Mesothelial cell of epicardium (in vitro differentiated cells): ENCODE results near the gene DUSP1. TPM values are rescaled to one million over a fixed set of nuclear protein-coding genes. Genes with fewer than 3 reads are reported as not detected.

Experiments
- DNase-seq, 2 experiments: peaks; one replicate each; pipeline ENCODE4 v3.0.0; 2021; ENCODE audit warnings: low spot score in 2 of 2; ENCODE audit not compliant: unreplicated experiment in 2 of 2
- H3K27ac Mint-ChIP-seq: 2 replicates; pipeline ENCODE4 v1.8.0; 2021; ENCODE audit warnings: mixed read lengths
- H3K27me3 Mint-ChIP-seq: 2 replicates; pipeline ENCODE4 v1.8.0; 2021; ENCODE audit warnings: low read depth, mixed read lengths
- H3K36me3 Mint-ChIP-seq: 2 replicates; pipeline ENCODE4 v1.8.0; 2021; ENCODE audit warnings: mixed read lengths
- H3K4me1 Mint-ChIP-seq: 2 replicates; pipeline ENCODE4 v1.8.0; 2021; ENCODE audit warnings: mixed read lengths
- H3K4me3 Mint-ChIP-seq: 2 replicates; pipeline ENCODE4 v1.8.0; 2021; ENCODE audit warnings: mild to moderate bottlenecking, moderate library complexity, mixed read lengths
- H3K9me3 Mint-ChIP-seq: 2 replicates; pipeline ENCODE4 v1.8.0; 2021; ENCODE audit warnings: mixed read lengths
- total RNA-seq: library from RNA; stranded (reverse); gene quantifications from 3 replicates; pipeline ENCODE4 v1.2.1, GENCODE V29; 2021
- TF ChIP-seq, protein P1 (sequence below): fragments of 200-600 bp; sonication (generic); IDR thresholded peaks from one replicate; pipeline ENCODE4 v1.5.0; 2021; ENCODE audit warnings: antibody characterized with exemption; ENCODE audit not compliant: unreplicated experiment

Gene DUSP1
- total RNA-seq, 1 donor from 2014 or later = 116 TPM

DNA sequence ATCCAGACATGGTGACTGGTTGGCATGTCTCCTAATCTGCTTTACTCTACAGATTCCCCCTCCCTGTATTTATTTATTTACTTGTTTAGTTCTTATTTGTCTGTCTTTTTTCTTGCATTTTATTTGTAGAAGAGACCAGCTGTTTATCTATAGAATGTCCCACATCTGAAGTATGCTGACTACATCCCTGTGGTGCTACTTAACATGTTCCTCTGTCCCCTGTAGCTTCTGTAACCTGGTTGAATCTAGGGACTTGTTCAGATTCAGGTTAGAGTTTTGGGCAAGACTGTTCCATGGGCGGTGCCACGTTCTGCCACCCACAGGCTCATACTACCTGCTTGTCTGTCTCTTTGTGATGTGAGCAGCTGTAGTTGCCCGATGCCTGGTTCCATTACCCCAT lies 23.5 kb downstream of the DUSP1 start:
- H3K27ac Mint-ChIP-seq = no peak overlapping the region
- peaks cover 6% of the 10 kb centered on the region for H3K4me1 Mint-ChIP-seq
- H3K27me3 Mint-ChIP-seq = no peaks in the 10 kb centered on the region
- H3K4me3 Mint-ChIP-seq = no peak overlapping the region
- H3K9me3 Mint-ChIP-seq = peaks cover 8% of the 10 kb centered on the region
- TF ChIP-seq, protein P1, sequence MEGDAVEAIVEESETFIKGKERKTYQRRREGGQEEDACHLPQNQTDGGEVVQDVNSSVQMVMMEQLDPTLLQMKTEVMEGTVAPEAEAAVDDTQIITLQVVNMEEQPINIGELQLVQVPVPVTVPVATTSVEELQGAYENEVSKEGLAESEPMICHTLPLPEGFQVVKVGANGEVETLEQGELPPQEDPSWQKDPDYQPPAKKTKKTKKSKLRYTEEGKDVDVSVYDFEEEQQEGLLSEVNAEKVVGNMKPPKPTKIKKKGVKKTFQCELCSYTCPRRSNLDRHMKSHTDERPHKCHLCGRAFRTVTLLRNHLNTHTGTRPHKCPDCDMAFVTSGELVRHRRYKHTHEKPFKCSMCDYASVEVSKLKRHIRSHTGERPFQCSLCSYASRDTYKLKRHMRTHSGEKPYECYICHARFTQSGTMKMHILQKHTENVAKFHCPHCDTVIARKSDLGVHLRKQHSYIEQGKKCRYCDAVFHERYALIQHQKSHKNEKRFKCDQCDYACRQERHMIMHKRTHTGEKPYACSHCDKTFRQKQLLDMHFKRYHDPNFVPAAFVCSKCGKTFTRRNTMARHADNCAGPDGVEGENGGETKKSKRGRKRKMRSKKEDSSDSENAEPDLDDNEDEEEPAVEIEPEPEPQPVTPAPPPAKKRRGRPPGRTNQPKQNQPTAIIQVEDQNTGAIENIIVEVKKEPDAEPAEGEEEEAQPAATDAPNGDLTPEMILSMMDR = no peak
- no peak for DNase-seq
- peaks cover 4% of the 10 kb centered on the region for H3K36me3 Mint-ChIP-seq

DNA sequence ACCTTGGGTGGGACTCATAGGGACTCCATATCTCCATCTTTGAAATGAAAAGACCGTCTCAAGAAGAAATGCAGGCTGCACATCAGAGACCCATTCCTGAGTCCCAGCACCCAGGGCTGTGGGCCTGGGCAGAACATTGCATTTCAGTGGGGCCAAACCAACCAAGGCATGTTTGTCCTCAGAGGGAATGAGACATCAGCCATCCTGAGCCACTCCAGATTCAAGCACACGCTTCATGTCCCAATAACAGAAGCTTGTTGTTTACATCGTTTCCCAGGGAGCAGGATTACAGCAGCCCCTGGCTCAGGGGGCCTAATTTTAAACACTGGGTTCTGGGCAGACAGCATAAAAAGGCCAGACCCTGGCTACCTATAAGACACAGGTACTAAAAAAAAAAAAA lies 24.3 kb downstream of the DUSP1 start:
- no peak overlapping the region for H3K27ac Mint-ChIP-seq

DNA sequence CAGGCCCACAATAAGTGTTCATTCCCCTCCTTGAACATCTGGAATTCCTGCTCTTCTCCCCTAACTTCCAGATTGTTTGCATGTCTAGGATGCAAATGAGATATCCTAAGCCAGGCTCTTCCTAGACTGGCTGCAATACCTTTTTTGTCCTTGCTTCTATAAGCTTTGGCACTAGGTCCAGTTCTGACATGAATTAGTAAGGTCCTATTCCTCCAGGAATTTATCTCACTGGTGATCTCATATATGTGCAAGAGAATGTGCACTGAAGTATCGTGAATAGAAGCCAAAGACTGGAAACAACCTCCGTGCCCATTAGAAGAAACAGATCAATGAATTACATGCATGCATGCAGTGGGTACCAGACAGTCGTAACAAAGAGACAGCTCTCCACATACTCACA lies 25.2 kb downstream of the DUSP1 start:
- Mint-ChIP-seq H3K36me3 (peaks cover 4% of the 10 kb centered on the region), H3K4me3 (no peak overlapping the region), H3K27me3 (no peaks in the 10 kb centered on the region), H3K4me1 (peaks cover 6% of the 10 kb centered on the region), H3K9me3 (peaks cover 8% of the 10 kb centered on the region), H3K27ac (no peak overlapping the region)
- TF ChIP-seq, protein P1 = no peak
- no peak for DNase-seq

More for the DNA sequence above, 24.3 kb downstream of the DUSP1 start:
- TF ChIP-seq, protein P1 = no peak
- peaks cover 6% of the 10 kb centered on the region for H3K4me1 Mint-ChIP-seq
- H3K4me3 Mint-ChIP-seq = no peak overlapping the region
- H3K9me3 Mint-ChIP-seq = peaks cover 8% of the 10 kb centered on the region
- H3K36me3 Mint-ChIP-seq = peaks cover 4% of the 10 kb centered on the region
- no peak for DNase-seq
- no peaks in the 10 kb centered on the region for H3K27me3 Mint-ChIP-seq

DNA sequence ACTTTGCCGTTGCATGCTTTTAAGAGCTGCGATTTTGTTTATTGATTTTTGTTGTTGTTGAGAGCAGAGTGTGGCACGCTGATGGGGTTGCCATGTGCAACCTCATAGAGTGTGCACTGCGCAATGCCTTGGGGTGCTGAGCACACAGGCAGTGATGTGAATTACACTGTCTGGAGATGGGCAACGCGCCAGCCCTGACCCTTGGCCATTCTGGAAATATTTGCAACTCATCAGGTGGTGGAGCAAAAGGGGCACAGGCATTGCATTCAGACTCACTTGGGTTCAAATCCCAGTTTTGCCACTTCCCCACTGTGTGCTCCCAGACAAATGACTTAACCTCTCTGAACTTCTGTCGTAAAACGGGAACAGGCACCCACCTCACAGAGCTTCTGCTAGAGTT lies 25.6 kb downstream of the DUSP1 start:
- TF ChIP-seq, protein P1 = no peak
- Mint-ChIP-seq H3K36me3 (peaks cover 4% of the 10 kb centered on the region), H3K4me1 (peaks cover 4% of the 10 kb centered on the region), H3K27ac (no peak overlapping the region), H3K9me3 (peaks cover 8% of the 10 kb centered on the region), H3K4me3 (no peak overlapping the region), H3K27me3 (no peaks in the 10 kb centered on the region)
- no peak for DNase-seq

DNA sequence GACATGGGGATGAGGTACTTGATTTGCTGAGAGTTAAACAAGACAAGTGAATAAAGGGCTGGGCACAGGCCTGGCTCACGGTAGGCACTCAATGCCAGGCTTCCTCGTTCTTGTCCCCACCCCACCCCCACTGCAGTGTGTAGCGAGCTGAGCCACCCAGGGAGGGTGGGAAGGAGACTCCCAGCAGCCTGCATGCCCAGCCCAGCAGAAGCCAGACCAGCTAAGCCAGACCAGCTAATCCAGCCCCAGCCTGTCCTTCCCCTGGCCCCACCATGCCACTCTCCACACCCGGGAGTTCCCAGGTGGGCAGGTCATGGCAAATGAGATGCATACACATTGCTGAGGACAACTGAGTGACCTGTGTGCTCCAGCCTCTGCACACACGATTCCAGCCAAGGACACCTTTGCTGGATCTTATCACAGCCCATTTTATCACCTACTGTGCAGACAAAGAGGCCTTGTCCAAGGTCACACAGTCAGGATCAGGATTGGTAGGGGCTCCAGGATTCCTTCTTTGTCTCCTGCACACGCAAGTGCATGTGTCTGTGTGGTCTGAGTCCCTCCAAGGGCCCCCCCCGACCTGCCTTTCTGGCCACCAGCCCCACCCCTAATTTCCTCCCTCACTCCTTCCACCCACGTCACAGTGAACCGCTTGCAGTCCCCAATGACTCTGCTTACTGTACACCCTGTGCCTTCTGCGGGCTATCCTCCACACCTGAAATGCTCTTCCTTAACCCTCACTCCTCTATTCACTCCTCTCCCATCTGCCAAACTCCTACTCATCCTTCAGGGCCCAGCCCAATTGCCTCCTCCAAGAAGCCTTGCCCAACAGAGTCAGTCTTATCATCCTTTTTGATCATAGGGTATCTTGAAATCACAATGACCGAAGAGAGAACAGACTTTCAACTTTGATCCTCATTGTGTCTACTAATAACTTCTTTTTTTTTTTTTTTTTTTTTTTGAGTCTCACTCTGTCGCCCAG lies 26.6 kb downstream of the DUSP1 start:
- no peak overlapping the region for H3K4me3 Mint-ChIP-seq
- no peaks in the 10 kb centered on the region for H3K4me1 Mint-ChIP-seq
- H3K27ac Mint-ChIP-seq = no peak overlapping the region
- TF ChIP-seq, protein P1 = no peak
- H3K9me3 Mint-ChIP-seq = peaks cover 8% of the 10 kb centered on the region
- H3K36me3 Mint-ChIP-seq = peaks cover 4% of the 10 kb centered on the region
- no peak for DNase-seq
- H3K27me3 Mint-ChIP-seq = no peaks in the 10 kb centered on the region
